HEK293T (cell line): ENCODE data around the gene OR1L4.

Source experiments
- CTCF ChIA-PET: fragments of 350-600 bp; formaldehyde crosslinking; extraction: SDS; loops from one replicate; lab custom pipeline; 2021; ENCODE audit warnings: antibody characterized with exemption, inconsistent platforms; lab: Yijun Ruan, JAX
- POLR2A ChIA-PET: fragments of 350-600 bp; formaldehyde crosslinking; extraction: SDS; loops from one replicate; lab custom pipeline; 2020; ENCODE audit warnings: antibody characterized with exemption, inconsistent platforms; lab: Yijun Ruan, JAX
- DNase-seq: peaks from one replicate; pipeline ENCODE4 v3.0.0; 2012; ENCODE audit warnings: mixed read lengths; ENCODE audit errors: extremely low spot score
- ARNT ChIP-seq: fragments of 450-650 bp; IDR thresholded peaks from 2 replicates; pipeline ENCODE4 v1.6.1; 2017; ENCODE audit warnings: mild to moderate bottlenecking
- BHLHE40 ChIP-seq: fragments of 450-650 bp; IDR thresholded peaks from 2 replicates; pipeline ENCODE4 v1.6.1; 2016; ENCODE audit warnings: mild to moderate bottlenecking, moderate library complexity, borderline replicate concordance
- CTBP1 ChIP-seq: fragments of 450-650 bp; IDR thresholded peaks from 2 replicates; pipeline ENCODE4 v1.6.1; 2016; ENCODE audit warnings: borderline replicate concordance
- ELF4 ChIP-seq: fragments of 450-650 bp; IDR thresholded peaks from 2 replicates; pipeline ENCODE4 v1.6.1; 2017; ENCODE audit warnings: antibody characterized with exemption
- FOXA1 ChIP-seq: fragments of 450-650 bp; IDR thresholded peaks from 2 replicates; pipeline ENCODE4 v1.6.1; 2016; ENCODE audit warnings: mild to moderate bottlenecking
- FOXK2 ChIP-seq: fragments of 450-650 bp; IDR thresholded peaks from 2 replicates; pipeline ENCODE4 v1.6.1; 2016; ENCODE audit warnings: mild to moderate bottlenecking
- FOXM1 ChIP-seq: fragments of 450-650 bp; IDR thresholded peaks from 2 replicates; pipeline ENCODE4 v1.6.1; 2017; ENCODE audit warnings: mild to moderate bottlenecking, borderline replicate concordance
- HDGF ChIP-seq: fragments of 450-650 bp; IDR thresholded peaks from 2 replicates; pipeline ENCODE4 v1.6.1; 2017; ENCODE audit warnings: antibody characterized with exemption, borderline replicate concordance
- L3MBTL2 ChIP-seq: fragments of 450-650 bp; conservative IDR thresholded peaks from 2 replicates; pipeline ENCODE4 v1.6.1; 2016; ENCODE audit warnings: mild to moderate bottlenecking
- LEF1 ChIP-seq: fragments of 450-650 bp; IDR thresholded peaks from 2 replicates; pipeline ENCODE4 v1.6.1; 2017; ENCODE audit warnings: mild to moderate bottlenecking, borderline replicate concordance
- NFRKB ChIP-seq: fragments of 450-650 bp; IDR thresholded peaks from 2 replicates; pipeline ENCODE4 v1.6.1; 2016; ENCODE audit warnings: mild to moderate bottlenecking, moderate library complexity
- PKNOX1 ChIP-seq: fragments of 450-650 bp; IDR thresholded peaks from 2 replicates; pipeline ENCODE4 v1.6.1; 2016
- SP1 ChIP-seq: fragments of 450-650 bp; IDR thresholded peaks from 2 replicates; pipeline ENCODE4 v1.6.1; 2017
- SUZ12 ChIP-seq: fragments of 450-650 bp; IDR thresholded peaks from 2 replicates; pipeline ENCODE4 v1.6.1; 2016; ENCODE audit warnings: mild to moderate bottlenecking
- TARDBP ChIP-seq: fragments of 450-650 bp; IDR thresholded peaks from 2 replicates; pipeline ENCODE4 v1.6.1; 2016
- ZNF384 ChIP-seq: fragments of 450-650 bp; IDR thresholded peaks from 2 replicates; pipeline ENCODE4 v1.6.1; 2016

The OR1L4 gene

GRCh38 chr9:122723690-122724089, at the start of gene OR1L4:
TSS of gene OR1L4 (plus strand) at chr9:122723990. CDS start at chr9:122723990, 0 bp downstream.
- CTCF ChIA-PET = no interaction called here
- TF ChIP-seq ARNT (no peak), SP1 (no peak), SUZ12 (no peak), ELF4 (no peak), LEF1 (no peak), NFRKB (no peak), FOXM1 (no peak), ZNF384 (no peak), PKNOX1 (no peak), TARDBP (no peak), HDGF (no peak), FOXK2 (no peak), CTBP1 (no peak), BHLHE40 (no peak), L3MBTL2 (no peak), FOXA1 (no peak)

GRCh38 chr9:122684851-122685250, 38.9 kb upstream of the OR1L4 start:
- no peak for TF ChIP-seq PKNOX1
- no peak for TF ChIP-seq L3MBTL2
- no peak for TF ChIP-seq HDGF
- TF ChIP-seq FOXA1 = no peak
- TF ChIP-seq LEF1 = no peak
- TF ChIP-seq ARNT = no peak
- no peak for TF ChIP-seq NFRKB
- TF ChIP-seq BHLHE40 = no peak
- no peak for TF ChIP-seq TARDBP
- TF ChIP-seq ZNF384 = no peak
- TF ChIP-seq ELF4 = no peak
- TF ChIP-seq FOXK2 = no peak
- ChIA-PET POLR2A (no interaction called here), CTCF (no interaction called here)
- no peak for DNase-seq

More at GRCh38 chr9:122723690-122724089, at the start of gene OR1L4:
- DNase-seq = no peak
- POLR2A ChIA-PET = no interaction called here

- DNase-seq = no peak
- TF ChIP-seq HDGF = no peak
- no peak for TF ChIP-seq SP1
- TF ChIP-seq FOXA1 = no peak
- no peak for TF ChIP-seq FOXM1
- TF ChIP-seq FOXK2 = no peak
- TF ChIP-seq LEF1 = no peak
- no peak for TF ChIP-seq PKNOX1
- no peak for TF ChIP-seq ELF4
- no peak for TF ChIP-seq NFRKB
- TF ChIP-seq L3MBTL2 = no peak
- no peak for TF ChIP-seq CTBP1
- TF ChIP-seq ZNF384 = no peak
- ChIA-PET POLR2A (no interaction called here), CTCF (no interaction called here)
Observed at GRCh38 chr9:122695696-122696095, 28.1 kb upstream of the OR1L4 start.

- ChIA-PET CTCF (no interaction called here), POLR2A (no interaction called here)
- TF ChIP-seq TARDBP (no peak), ELF4 (peak; percentile 85)
- DNase-seq = no peak
Observed at GRCh38 chr9:122718038-122718437, 5.8 kb upstream of the OR1L4 start.

- ChIA-PET CTCF (no interaction called here), POLR2A (no interaction called here)
- DNase-seq = no peak
- TF ChIP-seq L3MBTL2 = no peak
- TF ChIP-seq PKNOX1 = no peak
- TF ChIP-seq FOXK2 = no peak
- no peak for TF ChIP-seq ZNF384
- TF ChIP-seq ARNT = no peak
- no peak for TF ChIP-seq FOXM1
- TF ChIP-seq ELF4 = no peak
- TF ChIP-seq BHLHE40 = no peak
- no peak for TF ChIP-seq LEF1
- TF ChIP-seq CTBP1 = no peak
- TF ChIP-seq SUZ12 = no peak
- no peak for TF ChIP-seq HDGF
- no peak for TF ChIP-seq FOXA1
- TF ChIP-seq TARDBP = no peak
- no peak for TF ChIP-seq SP1
- TF ChIP-seq NFRKB = no peak
Observed at GRCh38 chr9:122719218-122719617, 4.6 kb upstream of the OR1L4 start.

- no peak for TF ChIP-seq ARNT
- no peak for TF ChIP-seq SUZ12
- TF ChIP-seq CTBP1 = no peak
- TF ChIP-seq ZNF384 = no peak
- no peak for TF ChIP-seq PKNOX1
- TF ChIP-seq BHLHE40 = no peak
- TF ChIP-seq LEF1 = no peak
- no peak for TF ChIP-seq SP1
- no peak for TF ChIP-seq NFRKB
- no peak for TF ChIP-seq HDGF
- TF ChIP-seq L3MBTL2 = no peak
- no peak for TF ChIP-seq FOXK2
- TF ChIP-seq TARDBP = no peak
- no peak for TF ChIP-seq FOXA1
- TF ChIP-seq ELF4 = no peak
- DNase-seq = no peak
- ChIA-PET CTCF (no interaction called here), POLR2A (no interaction called here)
Observed at GRCh38 chr9:122742003-122742402, 18.2 kb downstream of the OR1L4 start, which contains the start of gene OR1L6. TSS of gene OR1L6 (plus strand) at chr9:122742303. CDS start at chr9:122749848, 7,545 bp downstream.
